Measurements from ENCODE around the gene TRERF1.

TRERF1 gene

GRCh38 chr6:42307141-42307470 is 144.6 kb downstream of the TRERF1 start:
- no peak for DNase-seq (ENCODE audit: low read depth, low spot score)

GRCh38 chr6:42306439-42307140 is 145.1 kb downstream of the TRERF1 start:
- DNase-seq (ENCODE audit: low read depth, low spot score) = no peak

- DNase-seq (ENCODE audit: low read depth, low spot score) = no peak
Measured at GRCh38 chr6:42304053-42304712, 147.5 kb downstream of the TRERF1 start.

- no peak for DNase-seq (ENCODE audit: low read depth, low spot score)
Measured at GRCh38 chr6:42302411-42302810, 149.3 kb downstream of the TRERF1 start.

GRCh38 chr6:42301986-42302385 is 149.7 kb downstream of the TRERF1 start:
- no peak for DNase-seq (ENCODE audit: low read depth, low spot score)

GRCh38 chr6:42300701-42301100 is 151.0 kb downstream of the TRERF1 start:
- no peak for DNase-seq (ENCODE audit: low read depth, low spot score)

GRCh38 chr6:42300185-42300584 is 151.5 kb downstream of the TRERF1 start:
- no peak for DNase-seq (ENCODE audit: low read depth, low spot score)

GRCh38 chr6:42297661-42298060 is 154.1 kb downstream of the TRERF1 start:
- DNase-seq (ENCODE audit: low read depth, low spot score) = no peak

- no peak for DNase-seq (ENCODE audit: low read depth, low spot score)
Measured at GRCh38 chr6:42296614-42297013, 155.1 kb downstream of the TRERF1 start.

- no peak for DNase-seq (ENCODE audit: low read depth, low spot score)
Measured at GRCh38 chr6:42295677-42296076, 156.0 kb downstream of the TRERF1 start.

- DNase-seq (ENCODE audit: low read depth, low spot score) = no peak
Measured at GRCh38 chr6:42295181-42295580, 156.5 kb downstream of the TRERF1 start.

- no peak for DNase-seq (ENCODE audit: low read depth, low spot score)
Measured at GRCh38 chr6:42294759-42295158, 157.0 kb downstream of the TRERF1 start.

- no peak for DNase-seq (ENCODE audit: low read depth, low spot score)
Measured at GRCh38 chr6:42293386-42293977, 158.2 kb downstream of the TRERF1 start.

GRCh38 chr6:42292004-42292740 is 159.6 kb downstream of the TRERF1 start:
- no peak for DNase-seq (ENCODE audit: low read depth, low spot score)

- DNase-seq (ENCODE audit: low read depth, low spot score) = no peak
Measured at GRCh38 chr6:42287756-42288155, 164.0 kb downstream of the TRERF1 start.

- no peak for DNase-seq (ENCODE audit: low read depth, low spot score)
Measured at GRCh38 chr6:42281570-42281969, 170.2 kb downstream of the TRERF1 start.

GRCh38 chr6:42280966-42281533 is 170.7 kb downstream of the TRERF1 start:
- no peak for DNase-seq (ENCODE audit: low read depth, low spot score)

GRCh38 chr6:42279966-42280629 is 171.6 kb downstream of the TRERF1 start:
- no peak for DNase-seq (ENCODE audit: low read depth, low spot score)

- no peak for DNase-seq (ENCODE audit: low read depth, low spot score)
Measured at GRCh38 chr6:42279144-42279781, 172.5 kb downstream of the TRERF1 start.

GRCh38 chr6:42278131-42278853 is 173.4 kb downstream of the TRERF1 start:
- no peak for DNase-seq (ENCODE audit: low read depth, low spot score)

Measured in iPS DF 19.7 (cell line).